ENCODE data around the gene RASSF7.
A peak's percentile ranks its signal among the peaks of the same experiment; 100 is the strongest.
"Not testable (repeated sequence)": the region's sequence is repeated elsewhere in the genome, so short reads cannot be mapped to it uniquely, and the experiment has no call there.

The RASSF7 gene

DNA sequence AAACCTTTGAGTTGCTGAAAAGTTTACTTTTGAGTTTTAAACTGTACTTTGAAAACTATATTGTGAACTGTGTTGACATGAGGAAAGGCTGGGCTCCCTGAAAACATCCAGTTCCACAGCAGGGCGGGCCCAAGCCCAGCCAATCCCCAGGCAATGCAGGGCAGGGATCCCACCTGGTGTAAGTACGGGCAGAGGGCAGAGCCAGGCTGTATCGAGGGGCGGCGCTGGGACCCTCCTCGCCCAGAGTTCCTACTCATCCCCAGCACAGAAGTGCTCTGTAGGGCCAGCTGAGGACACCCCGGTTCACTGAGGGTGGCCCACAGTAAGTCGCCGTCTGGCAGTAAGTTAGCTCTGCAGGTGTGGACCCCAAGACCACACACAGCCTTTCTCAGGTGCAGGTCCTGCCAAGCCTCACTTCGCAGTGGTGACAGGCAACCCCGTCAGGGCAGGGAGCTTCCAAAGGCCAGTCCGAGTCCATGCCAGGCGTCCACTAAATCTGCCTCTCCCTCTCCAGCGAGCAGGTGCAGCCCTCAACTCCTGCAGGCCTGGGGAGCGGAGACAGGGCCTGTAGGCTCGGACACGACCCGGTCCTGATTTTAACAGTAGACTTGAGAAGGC is 6.3 kb downstream of the RASSF7 start:
- DNase-seq (ENCODE audit: low read depth): no peak

DNA sequence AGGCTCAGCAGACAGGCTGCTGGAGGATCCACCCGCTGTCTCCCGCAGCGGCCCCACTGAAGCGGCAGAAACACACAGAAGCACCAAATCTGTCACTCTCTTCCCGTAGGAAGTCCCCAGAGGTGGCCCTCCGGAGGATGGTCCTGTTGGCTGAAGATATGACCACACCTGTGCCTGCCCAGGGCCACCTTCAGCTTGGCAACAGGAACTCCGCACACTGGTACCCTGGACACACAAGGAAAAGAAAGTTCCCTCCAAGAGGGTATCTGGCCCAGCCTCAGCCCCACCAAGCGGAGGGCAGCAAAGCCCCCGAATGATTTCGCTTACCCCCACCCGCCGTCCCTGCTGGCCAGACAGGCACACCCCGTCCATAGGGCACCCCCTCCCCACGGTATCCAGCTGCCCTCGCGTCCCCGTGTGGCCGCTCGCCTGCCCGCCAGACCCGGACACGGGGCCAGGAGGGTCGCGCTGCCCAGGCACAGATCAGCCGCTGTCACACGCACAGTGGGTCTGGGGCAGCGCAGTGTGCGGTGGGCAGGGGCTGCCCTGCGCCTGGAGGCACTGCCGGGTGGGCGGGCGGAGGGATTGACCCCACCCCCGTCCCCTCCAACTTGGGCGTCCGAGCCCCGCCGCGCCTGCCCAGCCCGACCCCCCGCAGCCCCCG is 7.0 kb downstream of the RASSF7 start:
- no peak for DNase-seq (ENCODE audit: low read depth)

DNA sequence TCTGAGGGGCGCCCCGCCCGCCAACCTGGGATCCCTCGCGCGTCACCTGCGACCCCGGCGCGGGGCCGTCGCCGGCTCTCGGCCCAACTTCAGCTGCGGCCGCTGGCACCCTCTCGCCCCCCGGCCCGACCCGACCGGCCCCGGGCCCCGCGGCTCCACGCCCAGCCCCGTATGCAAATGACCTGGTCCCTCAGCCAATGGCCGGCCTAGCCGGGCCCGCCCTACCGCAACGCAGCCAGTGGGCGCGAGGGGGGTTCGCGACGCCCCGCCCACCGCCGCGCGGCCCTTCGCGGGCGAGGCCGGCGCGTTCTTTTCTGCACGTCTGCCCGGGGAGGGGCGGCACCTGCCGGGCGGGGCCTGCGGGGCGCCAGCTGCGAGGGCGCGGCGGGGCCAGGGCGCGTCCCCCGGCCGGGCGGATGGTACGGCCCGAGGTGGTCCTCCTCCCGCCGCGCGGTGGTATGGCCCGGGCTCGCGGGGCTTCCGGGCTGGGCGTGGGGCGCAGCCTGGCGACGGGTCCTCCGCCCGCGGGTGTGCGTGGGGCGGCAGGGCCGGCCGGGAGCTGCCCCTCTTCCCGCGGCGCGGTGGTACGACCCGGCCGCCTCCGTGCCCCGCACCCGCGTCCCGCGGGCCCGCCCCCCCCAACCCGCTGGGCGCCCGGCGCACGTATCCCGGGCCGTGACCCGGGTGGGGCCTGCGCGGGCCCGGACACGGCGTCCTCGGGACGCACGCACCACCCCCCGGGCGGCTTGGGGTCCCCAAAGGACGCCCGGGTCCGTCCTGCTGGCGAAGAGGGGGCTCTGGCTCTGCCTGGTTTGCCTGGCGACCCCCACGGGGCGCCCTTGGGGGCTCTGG is 7.8 kb downstream of the RASSF7 start:
- DNase-seq (ENCODE audit: low read depth): peak; percentile 94

DNA sequence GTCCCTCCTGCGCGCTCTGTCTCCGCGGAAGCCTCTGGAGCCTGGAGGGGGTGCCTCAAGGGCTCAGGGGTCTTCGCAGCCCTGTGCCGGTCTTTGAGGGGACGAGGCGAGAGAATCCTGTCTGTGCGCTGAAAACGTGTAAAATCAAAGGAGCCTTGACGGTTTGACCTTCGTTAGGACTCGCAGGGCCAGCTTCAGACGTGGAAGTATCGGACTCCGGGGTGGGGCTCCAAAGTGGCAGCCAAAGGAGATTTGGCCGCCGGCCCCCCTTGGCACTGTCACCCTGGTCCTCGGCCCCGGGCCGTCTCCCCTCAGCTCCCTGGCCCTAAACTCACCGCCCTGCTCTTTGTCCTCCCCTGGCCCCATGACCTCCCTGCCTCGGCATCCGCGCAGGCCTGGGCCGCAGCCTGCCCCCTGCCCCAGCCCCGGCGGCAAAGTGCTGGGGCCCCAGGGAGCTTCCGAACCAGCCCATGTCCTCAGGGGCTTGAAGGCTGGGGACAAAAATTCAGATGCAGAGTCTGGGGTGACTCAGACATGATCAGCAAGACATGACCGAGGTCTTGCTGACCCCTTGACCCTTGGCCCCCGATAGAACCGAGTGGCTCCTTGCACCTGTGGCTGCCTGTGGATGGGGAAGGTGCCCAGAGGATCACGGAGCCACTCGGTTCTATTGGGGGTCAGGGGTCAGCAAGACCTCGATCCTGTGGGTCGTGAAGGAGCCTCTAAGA is 8.6 kb downstream of the RASSF7 start:
- no peak for DNase-seq (ENCODE audit: low read depth)

DNA sequence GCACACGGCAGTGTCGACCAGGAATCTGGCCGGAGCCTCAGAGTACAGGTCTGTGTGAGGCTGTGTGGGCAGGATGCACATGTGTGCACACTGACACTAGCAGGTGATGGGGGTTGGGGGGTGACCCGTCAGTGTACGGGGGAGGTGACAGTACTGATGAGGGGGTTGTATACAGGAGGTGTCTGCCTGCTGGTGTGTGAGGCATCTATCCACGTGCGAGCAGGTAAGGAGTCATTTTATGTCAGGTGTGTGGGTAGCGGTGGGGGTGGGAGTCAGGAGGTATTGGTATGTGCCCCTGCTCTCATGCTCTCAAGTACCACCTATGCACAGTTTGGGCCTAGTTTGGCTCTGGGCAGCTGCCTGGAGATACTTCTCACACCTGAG is 11.0 kb downstream of the RASSF7 start:
- DNase-seq (ENCODE audit: low read depth): no peak

DNA sequence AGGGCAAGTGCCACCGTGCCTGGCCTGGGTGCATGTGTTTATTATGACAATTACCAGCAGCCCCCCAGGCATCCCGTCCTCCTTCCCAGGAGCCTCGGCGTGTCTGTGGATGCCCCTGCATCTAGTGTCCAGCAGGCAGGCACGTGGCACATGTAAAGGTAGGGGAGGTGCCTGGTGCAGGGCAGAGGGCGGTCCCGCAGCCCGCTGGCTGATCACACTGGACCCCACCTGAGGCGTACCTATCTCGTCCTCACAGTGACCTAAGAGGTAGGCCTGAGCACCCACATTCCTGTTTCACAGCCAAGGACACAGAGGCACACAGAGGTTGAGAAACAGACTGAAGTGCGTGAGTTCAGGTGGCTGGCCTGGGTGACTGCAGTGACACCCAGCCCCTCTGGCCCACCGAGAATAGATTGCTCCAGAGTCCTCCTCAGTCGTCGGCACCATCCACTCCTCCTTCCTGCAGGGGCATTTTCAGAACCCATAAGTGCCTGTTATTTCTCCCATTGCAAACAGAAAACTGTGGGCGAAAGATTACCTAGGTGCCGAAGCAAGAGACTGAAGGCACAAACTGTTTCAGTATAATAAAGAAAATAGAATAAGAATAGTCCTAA is 12.5 kb downstream of the RASSF7 start:
- DNase-seq (ENCODE audit: low read depth): no peak

DNA sequence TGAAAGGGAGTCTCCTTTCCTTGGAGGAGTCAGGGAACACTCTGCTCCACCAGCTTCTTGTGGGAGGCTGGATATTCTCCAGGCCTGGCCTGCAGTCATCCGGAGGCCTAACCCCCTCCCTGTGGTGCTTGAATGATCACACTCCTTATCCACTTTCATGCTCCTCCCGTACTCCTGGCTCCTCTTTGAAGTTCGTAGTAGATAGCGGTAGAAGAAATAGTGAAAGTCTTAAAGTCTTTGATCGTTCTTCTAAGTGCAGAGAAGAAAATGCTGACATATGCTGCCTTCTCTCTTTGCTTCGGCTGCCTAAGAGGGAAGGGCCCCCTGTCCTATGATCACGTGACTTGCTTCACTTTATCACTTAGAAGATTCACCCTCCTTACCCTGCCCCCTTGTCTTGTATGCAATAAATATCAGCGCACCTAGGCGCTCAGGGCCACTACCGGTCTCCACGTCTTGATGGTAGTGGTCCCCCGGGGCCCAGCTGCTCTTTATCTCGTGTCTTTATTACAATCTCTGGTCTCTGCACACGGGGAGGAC is 13.3 kb downstream of the RASSF7 start:
- DNase-seq (ENCODE audit: low read depth): not testable (repeated sequence)

DNA sequence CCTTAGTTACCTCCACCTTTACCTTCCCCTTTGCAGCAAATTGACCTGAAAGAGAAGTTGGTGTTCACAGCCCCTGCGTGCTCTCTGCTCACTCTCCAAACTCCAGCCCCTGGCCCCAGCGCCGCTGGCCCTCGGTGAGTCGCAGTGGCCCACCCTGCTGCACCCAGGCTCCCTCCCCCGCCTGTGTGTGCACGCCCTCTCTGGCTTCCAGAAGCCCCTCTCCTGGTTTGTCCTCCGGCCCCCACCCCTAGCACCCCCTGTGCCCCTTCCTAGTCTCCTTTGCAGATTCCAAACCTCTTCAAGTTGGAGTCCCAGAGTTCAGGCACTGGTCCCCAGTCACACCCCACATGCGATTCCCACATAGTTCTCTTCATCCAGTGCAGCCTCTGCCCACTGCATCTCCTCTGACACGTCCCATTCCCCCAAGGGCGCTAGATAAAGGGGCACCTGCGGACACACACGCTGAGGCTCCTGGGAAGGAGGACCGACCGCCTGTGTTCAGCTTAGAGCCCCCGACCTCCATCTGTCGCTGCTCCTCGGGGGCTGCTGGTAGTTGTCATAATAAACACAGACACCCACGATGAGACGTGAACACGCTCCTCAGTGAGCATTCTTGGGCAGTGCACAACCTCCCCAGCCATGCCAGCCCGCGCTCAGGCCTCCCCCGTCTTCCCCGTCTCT is 14.0 kb downstream of the RASSF7 start:
- no peak for DNase-seq (ENCODE audit: low read depth)

DNA sequence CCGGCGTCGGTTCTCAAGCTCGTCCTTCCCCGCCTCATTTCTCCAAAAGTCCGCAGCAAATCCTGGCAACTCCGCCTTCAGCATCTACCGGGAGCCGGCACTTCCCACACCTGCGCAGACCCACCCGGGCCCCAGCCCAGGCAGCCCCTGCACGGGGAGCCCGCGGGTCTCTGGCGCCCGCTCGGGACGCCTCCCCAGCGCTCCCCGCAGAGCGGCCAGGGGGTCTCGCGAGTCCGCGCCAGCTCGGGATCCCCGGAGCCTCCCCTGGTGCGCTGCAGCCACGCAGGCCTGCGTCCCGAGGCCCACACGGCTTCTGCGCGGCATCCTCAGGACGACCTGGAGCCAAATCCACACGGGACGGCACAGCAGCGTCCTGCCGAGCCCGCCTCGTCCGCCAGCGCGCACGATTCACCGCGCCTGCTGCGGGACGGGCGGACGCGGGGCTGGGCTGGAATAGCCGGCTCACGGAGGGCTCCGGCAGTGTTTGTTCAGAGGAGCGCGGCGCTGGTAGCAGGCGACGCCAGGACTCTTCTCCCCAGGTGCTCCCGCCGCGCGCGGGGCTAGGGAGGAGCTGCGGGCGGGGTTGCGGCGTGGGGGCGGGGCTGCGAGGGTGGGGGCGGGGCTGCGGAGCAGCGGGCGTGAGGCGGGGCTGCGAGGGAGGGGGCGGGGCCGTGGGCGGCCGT is 14.7 kb downstream of the RASSF7 start:
- DNase-seq (ENCODE audit: low read depth): peak; percentile 34

DNA sequence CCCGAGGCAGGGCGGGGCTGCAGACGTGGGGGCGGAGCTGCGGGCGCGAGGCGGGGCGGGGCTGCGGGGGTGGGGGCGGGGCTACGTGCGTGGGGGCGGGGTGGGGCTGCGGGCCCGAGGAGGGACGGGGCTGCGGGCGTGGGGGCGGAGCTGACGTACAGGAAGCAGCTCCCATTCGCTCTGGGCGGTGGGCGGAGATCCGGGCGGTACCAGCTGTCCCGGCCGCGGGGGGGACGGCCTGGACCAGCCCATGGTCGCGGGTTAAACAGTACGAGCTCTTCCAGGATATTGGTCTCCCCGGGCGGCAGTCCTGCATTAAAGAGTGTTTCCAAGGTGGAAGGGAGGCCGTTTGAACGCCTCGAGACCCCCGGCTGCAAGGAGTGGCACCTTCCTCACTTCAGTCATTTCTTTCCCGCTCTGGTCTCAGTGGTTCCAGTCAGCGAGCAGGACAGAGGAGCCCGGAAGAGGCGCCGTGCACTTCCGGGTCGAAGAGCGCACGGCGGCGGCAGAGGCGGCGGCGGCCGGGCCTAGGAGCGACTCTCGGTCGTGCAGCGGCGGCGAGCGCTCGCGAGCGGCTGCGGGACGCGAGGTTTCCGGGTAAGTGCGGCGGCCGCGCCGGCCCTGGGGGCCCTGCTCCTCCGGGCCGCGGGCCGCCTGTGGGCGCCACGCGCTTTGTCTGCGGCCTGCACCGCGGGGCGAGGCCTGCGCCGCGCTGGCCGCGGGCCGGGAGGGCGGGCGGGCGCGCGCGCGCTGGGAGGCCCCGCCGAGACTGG is 15.4 kb downstream of the RASSF7 start, which contains the start of gene PHRF1:
Gene PHRF1, plus strand, starts transcription at position 475 of the 773 bp plus-strand sequence. CDS start 5,043 bp downstream, outside the sequence.
- DNase-seq (ENCODE audit: low read depth): peak; percentile 95

DNA sequence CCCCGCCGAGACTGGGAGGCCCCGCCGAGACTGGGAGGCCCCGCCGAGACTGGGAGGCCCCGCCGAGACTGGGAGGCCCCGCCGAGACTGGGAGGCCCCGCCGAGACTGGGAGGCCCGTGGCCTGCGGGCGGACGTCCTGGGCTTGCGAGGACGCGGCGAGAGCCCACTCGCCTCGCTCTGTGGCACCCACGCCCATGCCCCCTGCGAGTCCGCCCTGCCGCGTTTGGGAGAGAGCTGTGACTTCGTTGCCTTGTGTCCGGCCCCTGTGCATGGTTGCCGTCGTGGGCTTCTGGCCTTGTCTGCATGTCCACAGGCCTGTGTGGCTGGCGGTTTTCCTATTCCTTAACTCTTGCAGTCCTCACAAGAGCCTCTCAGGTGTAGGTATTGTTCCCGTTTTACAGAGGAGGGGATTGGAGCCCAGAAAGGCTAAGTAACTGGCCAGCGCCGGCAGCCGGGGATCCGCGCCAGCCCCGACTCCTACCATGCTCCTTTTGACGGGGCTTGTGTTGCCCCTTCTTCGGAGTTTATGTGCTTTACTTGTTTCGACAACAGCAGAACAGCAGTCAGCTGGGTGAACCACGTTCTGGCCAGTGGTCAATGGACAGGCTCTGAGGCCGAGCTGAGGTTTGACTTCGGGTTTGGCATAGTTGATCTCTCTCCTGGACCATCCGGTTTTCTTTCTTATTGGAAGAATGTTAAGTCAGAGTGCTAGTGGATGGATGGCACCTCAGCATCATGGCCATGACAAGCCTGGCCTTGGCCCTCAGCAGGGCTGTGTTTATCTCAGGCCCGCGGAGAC is 16.2 kb downstream of the RASSF7 start:
- DNase-seq (ENCODE audit: low read depth): peak; percentile 21

DNA sequence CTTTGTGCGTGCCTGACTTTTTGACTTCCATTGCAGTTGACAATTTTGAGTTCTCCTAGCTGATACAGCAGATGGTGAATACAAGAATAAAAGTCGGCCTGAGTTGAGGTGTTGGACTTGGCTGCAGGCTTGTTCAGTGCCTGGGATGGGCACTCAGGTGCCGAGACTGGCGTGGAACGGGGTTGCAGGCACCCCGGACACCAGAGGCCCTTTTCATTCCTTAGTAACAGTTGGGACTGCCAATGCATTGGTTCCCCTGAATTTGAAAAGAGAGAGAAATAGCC is 16.8 kb downstream of the RASSF7 start:
- no peak for DNase-seq (ENCODE audit: low read depth)

DNA sequence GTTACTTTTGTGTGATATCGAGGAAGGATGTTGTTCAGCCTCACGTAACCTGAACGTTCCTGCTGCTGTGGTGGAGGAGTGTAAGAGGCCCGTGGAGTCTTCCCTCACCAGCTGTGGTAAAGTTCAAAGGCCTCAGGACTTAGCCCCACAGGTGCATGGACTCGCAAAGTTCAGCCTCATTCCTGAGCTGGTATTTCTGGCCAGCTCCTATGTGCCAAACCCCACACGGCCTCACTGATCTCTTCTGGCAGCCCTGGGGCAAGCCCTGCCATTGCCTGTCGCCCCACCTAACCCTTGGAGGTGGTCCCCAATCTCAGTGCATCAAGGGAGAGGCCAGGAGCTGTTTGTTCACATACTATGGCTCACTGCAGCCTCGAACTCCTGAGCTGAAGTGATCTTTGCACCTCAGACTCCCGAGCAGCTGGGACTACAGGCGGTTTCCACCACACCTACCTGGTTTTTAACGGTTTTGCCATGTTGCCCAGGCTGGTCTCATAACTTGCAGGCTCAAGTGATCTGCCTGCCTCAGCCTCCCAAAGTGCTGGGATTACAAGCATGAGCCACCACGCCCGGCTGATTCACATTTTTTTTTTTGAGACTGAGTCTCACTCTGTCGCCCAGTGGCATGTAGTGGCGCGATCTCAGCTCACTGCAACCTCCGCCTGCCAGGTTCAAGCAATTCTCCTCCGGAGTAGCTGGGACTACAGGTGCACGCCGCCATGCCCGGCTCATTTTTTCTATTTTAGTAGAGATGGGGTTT is 17.7 kb downstream of the RASSF7 start:
- no peak for DNase-seq (ENCODE audit: low read depth)

DNA sequence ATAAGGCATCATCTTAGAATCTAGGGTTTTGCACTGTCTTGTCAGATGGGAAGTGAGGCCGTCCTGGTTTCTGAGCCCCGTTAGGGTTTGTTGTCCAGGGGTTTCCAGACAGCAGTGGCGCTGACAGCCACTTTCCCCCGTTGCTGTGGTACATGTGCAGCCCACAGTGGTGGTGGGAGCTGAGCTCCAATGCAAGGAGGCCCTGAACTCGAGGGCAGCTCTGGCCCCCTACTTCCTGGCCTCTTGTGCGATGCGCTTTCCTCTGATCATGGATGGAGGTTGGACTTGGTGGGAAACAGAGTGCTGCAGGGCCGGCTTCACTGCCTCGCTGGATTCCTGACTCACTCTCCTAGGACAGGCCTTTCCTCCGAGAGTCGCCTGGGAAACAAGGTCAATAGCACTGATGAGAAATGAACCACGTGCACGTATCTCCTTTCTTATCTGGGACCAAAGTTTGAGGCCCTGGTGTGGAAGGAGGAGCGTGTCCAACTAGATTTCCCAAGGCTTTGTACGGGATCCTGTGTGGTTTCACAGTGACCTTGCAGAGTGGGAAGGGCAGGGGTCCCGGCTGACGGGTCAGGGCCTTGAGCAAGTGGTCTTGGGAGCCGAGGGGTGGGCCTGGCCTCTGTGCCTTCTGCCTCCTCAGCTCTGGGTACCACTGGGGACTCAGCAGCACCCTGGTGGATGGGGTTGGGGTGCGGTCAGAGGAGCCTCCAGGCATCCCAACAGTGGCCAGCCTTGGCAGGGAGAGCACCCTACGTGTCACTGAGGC is 19.2 kb downstream of the RASSF7 start:
- no peak for DNase-seq (ENCODE audit: low read depth)

DNA sequence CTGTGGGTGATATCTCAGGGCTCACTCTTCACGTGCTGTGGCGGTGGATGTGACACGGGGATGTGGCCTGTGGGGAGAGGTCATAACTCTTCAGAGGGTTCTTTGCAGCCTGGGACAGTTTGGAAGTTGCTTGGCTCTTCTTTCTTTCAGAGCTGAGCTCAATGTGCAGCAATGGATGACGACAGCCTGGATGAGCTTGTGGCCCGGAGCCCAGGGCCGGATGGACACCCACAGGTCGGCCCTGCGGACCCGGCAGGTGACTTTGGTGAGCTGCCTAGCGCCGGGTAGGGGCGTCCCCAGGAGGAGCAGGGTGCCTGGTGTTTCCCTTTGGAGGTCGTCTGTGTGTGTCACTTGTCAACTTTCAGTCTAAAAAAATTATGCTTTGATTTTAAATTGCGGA is 20.6 kb downstream of the RASSF7 start:
- DNase-seq (ENCODE audit: low read depth): no peak

DNA sequence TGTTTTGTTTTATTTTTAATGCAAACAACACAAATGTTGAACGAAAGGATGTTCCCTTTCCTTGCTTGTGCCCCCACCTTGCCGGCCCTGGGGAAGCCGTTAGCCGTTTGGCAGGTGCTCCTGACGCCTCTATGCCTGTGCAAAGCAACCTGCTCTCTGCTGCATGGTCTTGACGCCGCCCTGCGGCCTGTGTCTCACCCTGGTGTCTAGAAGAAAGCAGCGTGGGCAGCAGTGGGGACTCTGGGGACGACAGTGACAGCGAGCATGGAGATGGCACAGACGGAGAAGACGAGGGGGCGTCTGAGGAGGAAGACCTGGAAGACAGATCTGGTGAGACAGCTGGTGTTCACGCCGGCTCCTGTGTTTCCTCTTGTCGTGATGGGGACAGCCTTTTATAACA is 21.0 kb downstream of the RASSF7 start:
- no peak for DNase-seq (ENCODE audit: low read depth)

DNA sequence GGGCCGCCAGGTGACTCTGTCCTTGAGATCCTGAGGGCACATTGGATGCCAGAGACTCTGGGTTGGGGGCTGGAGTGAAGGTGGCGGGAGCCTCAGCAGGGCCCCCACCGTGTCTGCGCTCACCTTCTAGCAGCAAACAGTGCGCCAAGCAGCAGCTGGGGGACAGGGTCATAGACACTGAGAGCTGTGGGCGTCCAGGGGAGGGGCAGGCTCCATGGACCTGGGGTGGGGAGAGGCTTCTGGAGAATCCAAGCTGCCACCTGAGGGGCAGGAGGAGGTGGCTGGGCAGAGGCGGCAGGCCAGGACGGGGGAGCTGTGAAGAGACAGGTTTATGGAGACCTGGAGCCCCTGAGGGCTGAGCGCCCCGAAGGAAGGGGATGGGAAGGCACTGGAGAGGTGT is 23.5 kb downstream of the RASSF7 start:
- DNase-seq (ENCODE audit: low read depth): no peak
